HG02571 (cell line): ENCODE measurements around the gene KCNT1.

ENCODE experiments used
- ATAC-seq: cut with Tn5 transposase; IDR thresholded peaks from one replicate; pipeline ENCODE4 v1.9.1; 2021; ENCODE audit warnings: mild to moderate bottlenecking, moderate library complexity; ENCODE audit not compliant: unreplicated experiment

Gene KCNT1

DNA sequence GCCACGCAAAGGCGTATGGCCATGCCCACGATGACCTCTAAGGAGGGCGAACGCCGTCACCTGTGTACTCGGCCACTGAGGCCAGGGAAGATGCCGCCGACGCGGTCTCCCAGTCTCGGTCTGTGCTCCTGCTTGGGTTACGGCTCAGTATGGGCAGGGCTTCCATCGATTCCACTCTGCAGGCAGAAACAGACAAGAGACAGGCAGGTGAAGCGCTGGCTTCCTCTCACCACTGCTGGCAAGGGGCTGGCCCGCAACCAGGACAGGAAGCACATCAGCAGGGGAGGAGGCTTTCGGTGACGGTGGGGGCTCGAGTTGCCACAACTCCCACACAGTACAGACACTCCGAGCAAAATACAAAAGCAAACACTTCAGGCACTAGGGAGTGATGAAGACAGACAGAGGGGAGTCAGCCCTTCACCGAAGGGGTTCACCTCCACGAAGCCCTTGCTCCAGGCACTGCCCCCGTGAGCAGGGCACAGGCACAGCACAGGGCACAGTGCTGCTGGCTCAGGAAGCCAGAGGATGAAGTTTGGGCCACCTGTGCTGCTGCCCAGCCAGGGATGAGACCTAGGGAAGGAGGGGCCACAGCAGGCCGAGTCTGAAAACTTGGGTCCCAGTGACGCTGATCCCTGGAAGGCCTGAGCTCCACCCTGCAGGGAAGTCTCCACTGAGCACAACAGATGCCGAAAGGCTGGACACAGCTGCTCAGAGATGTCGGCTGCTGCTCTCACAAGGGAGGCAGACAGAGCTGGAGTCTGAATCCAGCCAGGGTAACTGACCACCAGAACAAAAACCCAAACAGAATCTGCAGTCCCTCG is 114.1 kb downstream of the KCNT1 start:
- ATAC-seq, result no peak

DNA sequence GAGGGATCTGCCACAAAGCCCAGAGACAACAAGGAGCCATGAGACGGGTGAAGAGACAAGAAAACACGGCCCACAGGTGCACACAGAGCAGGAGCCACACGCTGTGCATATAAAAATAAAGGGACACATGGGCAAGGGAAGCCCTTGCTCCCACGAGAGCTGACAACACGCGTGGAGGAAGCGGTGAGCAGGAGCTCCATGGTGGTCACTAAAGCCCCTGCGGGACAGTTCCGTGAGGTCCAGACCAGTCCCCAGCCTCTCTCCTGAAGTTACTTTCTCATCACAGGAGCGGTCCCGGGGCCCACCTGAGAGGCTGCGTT is 114.6 kb downstream of the KCNT1 start:
- ATAC-seq, result no peak

DNA sequence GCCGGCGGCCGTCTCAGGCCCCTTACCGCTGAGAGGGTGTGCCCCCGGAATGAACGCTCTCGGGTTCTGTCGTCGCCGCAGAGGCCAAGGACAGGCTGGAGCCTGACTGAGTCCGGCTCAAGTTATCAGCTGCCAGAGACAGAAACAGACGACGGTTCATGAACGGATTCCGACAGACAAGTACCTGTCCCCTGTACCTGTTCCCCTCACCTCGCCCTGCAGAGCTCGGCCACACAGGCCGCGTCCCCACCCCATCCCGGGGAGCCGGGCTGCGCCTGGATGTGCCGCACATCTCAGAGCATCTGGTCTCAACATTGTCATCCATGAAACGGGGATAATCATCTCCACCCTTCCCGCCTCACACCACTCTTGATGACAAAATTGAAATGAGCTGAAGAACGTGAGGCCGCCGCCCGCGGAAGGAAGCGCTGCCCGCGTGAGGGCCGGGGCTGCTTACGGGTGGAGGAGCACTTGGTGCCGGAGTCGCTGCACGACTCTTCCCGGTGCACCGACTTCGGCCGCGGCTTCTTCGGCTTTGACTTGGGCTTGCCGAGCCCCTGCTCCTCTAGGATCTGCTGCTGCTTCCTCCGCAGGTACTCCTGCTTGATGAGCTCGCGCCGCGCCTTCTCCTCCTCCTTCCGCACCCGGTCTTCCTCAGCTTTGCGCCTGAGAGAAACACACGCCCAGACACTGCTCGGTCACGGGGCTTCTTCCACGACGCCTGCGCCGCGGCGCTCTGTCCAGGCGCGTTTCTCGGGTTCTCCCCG is 116.1 kb downstream of the KCNT1 start:
- no peak for ATAC-seq

DNA sequence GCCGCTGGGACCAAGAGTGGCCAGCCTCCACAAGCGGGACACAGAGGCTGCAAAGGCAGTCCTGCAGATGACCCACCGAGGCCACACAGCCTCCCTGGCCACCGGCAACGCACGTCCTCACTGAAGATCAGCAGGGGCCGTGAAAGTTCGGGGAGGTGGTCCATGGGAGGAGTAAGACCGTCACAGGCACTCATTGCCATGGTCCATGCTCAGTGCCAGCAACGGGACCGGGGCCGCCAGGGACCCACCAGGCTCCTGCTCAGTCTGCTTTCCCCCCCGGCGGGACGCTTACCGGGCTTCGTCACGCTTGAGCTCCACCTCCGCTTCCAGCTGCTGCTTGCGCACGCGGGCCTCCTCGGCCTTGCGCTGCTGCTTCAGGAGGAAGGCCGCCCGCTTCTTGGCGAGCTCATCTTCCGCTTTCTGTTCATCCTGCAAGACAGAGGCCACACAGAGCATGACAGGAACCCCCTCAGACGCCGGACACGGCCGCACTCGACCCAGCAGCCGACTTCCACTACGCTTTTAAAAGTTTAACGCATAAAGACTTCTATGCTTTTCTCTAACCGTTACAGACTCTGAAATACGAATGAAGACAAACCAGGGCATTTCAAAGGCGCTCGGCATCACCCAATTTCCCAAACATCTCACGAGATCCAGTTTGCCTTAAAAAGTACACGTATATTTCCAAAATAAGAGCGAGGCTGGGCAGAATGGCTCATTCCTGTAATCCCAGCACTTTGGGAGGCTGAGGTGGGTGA is 116.9 kb downstream of the KCNT1 start:
- no peak for ATAC-seq

DNA sequence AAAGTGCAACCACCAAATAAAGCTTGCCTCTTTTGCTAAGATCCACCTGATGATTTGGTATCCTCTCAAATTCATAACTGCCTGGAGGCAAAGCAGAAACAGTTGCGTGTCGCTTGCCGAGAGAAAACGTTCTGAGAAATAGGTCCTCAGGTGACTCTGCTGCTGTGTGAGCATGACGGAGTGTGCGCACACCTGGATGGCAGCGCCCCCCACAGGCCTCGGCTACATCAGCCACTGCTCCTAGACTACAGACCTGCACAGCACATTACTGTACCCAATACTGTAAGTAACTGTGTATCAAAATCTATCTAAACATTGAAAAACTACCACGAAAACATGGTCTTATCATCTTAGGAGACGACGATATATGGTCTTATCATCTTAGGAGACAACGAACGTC is 117.9 kb downstream of the KCNT1 start:
- no peak for ATAC-seq

DNA sequence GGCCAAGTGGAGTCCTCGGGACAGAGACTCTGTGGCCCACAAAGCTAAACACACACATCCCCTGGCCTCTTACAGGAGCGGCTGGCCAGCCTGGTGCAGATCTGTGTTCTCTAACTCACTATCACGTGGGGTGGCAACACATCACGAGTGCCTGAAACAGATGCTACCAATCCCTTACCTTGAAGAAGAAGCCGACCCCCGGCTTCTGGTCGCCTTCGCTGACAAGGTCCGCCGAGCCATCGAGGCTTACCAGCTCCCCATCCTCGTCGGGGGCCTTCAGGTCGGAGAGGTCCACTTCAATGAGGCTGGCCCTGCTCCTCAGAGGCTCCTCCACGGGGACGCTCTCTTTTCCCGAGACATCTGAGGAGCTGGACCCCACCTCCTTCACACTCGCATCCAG is 118.7 kb downstream of the KCNT1 start:
- no peak for ATAC-seq

DNA sequence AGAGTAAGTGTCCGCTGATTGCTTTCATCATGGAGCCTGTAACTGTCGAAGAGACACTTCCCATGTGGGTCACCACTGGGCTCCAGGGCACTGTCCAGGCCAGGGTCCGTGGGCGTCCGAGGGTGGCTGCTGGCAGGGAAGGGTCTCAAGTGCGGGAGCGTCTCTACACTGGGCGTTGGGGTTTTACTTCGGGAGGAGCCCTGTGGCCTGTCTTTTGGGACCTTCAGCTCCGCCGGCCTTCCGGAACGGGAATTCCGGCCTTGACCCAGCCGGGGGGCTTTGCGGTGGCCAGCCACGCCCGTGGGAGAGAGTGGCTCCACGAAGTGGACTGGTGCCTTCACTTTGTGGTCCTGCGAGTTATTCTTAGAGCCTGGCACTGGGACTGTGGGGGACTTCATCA is 119.1 kb downstream of the KCNT1 start:
- no peak for ATAC-seq

DNA sequence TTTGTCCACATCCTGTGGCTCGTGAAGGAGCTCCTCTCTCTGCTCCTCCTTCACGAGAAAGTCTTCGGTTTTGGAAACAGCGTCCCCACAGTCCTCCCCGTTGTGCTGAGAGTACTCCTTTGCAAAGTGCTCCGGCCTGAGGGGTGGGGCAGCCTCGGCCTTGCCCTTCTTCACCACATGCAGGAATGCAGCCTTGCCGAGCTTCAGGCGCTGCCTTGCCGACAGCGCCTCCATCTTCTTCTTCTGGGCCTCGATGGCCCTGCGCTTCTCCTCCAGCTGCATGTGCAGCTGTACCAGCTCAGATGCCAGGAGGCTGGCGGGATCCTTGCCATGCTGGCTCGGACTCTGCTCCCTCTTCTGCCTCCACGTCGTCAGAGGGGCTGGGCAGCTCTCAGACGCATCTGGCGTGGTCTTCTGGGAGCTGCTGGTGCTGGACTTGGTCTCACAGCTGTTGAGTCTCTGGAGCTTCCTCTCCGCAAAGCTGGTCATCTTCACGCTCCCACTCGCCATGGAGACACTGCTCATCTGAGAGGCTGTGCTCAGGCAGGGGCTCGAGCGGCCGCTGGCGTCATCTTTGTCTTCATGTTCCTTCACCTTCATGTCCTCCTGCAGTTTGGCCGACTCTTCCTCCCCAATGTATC is 119.9 kb downstream of the KCNT1 start:
- no peak for ATAC-seq

DNA sequence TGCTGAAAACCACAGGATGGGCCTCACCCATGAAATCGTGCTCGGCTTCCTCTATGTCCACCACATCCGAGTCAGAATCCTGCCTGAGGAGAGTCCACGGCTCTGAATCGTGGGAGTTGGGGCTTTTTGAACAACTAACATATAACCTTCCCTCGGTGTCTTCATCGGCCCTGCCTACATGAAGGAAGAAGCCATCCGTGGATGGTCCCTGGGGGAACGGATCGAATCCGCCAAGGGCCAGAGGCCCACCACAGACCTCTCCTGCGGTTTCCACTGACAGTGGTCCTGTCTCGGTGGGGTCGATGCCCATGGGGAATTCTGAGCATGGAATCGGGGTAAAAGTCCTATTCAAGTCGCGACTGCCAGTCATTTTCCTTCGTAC is 120.4 kb downstream of the KCNT1 start:
- no peak for ATAC-seq

DNA sequence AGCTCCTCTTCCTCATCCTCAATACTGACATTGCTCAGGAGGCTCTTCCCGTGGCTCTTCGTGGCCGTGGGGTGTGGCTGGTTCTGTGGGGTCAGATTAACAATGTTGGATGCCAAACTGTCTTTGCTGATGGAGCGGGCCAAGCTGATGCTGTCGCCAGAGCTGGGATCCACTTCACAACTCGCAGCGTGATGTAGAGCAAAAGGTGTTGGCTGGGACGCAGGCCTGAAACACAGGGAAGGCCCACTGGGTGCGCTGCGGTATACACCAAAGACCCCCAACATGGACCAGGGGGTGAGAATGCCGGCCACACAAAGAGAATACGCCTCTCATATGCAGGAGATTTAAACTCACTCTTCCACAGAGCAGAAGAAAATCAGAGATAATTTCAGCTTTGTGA is 121.1 kb downstream of the KCNT1 start:
- no peak for ATAC-seq

DNA sequence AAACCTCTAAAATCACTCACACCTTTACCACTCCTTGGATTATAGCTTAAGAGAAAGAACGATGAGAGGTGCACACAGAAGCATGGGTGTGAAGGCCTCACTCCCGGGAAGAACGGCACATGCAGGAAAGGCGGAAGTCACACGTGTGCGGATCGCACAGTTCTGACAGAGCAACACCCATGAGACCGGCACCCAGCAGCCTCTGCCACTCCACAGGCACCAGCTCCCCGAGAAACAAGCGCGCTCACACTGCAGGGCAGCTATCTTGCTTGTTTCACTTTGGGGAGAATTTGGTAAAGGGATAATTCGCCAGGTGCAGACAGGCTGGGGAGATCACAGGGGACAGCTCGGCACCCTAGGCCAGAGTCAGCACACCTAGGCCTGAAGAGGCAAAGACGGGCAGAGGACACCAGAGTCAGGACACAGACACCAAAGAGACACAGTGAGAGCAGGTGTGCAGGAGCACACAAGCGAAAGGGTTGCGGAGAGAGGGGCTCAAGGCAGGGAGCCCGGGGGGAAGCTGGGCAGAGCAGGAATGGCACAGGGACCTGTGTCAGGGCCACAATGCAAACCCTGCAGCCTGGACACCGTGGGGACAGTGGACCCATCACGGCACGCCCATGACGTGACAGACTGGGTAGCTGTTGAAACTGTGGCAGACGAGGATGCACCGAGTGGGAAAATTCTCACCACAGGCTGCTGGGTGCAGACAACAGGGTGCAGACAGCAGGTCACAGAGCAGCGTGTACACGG is 123.6 kb downstream of the KCNT1 start:
- no peak for ATAC-seq

DNA sequence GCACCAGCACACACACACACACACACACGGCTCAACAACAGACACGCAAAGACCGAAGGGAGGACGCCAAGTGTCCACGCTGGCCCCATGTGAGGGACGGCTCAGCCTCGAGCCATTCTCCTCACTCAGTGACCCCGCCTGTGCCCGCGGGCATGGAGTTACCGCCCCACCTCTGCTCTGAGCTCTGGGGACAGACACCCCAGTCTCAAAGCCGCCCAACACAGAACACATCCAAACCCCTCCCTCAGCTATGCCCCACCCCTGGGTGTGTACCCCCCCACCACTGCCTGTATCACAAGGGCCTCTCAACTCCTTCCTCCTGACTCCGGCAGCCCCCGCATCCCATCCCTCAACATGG is 124.2 kb downstream of the KCNT1 start:
- ATAC-seq, result no peak

DNA sequence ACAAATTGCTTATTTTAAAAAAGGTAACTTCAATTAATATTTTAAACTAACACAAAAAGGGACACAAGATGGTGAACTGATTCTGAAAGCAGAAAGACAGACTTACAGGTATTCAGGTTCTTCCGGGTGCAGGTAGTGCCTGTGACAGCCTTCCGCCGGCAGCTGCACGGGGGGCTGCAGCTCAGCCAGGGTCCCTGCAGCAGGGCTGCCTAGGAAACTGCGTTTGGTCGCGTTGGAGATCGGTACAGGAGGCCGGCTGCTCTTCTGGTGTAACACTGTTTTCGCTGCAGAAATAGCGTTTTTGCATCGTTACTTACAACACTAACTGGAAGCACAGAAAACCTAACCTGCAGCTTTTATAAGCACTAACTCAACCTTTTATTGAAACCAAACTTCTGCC is 125.3 kb downstream of the KCNT1 start:
- no peak for ATAC-seq

DNA sequence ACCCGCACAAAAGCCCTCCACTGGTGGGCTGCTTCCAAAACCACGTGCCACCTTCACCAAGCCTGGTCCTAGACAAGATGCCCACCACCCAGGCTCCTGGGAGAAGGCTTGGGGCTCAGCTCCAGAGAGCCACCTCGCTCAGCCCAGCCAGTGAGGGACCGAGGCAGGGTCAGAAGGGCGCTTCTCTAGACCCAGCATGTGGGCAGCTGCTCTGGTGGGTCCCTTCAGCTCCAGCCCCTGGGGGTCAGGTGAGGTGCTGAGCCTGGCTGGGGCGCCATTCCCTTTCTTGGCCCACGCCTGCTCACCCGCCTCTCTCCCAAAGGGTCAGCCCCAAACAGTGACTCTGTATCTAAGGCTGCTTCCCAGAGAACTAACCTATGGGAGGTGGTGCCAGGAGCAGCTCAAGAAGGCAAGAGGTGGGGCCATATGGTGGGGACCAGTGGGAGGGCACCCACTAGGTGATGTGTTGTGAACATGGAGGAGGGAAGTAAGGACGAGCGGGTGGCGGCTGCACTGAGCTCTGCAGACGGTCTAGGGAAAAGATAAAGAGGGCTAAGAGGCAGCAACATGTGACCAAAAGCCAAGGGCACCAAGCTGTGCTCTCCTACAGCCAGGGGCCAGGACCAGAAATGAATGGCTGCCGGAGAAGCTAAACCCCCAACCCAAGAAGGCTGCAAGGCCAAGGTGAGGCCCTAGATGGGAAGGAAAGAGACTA is 126.0 kb downstream of the KCNT1 start:
- no peak for ATAC-seq

DNA sequence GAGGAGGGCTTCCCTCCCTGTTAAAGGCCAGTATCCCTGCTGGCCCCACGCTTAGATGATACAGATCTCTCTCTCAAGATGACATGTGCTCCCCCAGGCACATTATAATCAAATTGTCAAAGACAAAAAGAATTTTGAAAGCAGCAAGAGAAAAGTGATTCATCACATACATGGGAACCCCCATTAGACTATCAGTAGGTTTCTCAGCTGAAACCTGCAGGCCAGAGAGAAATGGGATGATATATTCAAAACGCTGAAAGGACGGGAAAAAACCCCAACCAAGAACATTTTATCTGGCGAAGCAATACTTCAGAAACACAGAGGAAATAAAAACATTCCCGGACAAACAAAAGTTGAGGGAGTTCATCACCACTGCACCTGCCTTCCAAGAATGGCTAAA is 126.7 kb downstream of the KCNT1 start:
- no peak for ATAC-seq

DNA sequence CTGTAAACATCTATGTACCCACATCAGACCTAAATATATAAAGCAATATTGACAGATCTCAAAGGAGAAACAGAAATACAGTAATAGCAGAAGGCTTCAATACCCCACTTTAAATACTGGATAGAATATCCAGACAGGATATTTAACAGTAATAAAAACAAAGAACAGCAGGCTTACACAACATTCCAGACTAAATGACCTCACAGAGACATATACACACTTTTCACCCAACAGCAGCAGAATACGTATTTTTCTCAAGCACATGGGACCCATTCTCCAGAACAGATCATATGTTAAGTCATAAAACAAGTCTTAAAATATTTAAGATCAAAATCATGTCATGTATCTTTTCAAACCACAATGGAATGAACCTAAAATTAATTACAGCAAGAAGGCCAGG is 128.5 kb downstream of the KCNT1 start:
- no peak for ATAC-seq

DNA sequence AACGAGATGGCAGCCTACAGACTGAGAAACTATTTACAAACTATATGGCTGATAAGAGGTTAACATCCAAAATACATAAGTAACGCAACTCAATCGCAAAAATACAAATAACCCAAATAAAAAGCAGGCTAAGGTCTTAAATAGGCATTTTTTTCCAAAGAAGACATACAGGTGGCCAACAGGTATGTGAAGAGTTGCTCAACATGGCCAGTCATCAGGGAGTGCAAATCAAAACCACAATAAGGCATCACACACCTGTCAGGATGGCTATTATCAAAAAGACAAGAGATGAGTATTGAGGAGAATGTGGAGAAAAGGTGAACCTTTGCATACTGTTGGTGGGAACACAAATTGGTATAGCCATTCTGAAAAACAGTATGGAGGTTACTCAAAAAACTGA is 131.9 kb downstream of the KCNT1 start:
- ATAC-seq, result no peak

DNA sequence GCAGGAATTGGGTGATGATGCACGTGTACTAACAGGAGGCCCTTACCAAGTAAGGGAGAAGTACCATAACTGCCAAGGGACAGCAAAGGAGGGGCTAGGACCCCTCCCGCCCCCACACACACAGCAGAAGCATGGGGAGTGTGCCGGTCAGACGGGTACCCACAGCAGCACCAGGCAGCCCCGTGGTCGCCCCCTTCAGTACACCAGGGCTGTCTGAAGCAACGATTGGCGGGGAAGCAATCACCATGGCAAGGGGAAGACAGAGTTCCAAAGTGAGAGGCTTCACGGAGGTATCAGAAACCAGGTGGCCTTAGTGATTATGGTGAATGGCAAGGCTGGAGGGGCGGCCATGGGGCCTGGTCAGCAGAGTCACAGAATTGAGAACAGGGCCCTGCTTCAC is 133.1 kb downstream of the KCNT1 start:
- ATAC-seq, result no peak

DNA sequence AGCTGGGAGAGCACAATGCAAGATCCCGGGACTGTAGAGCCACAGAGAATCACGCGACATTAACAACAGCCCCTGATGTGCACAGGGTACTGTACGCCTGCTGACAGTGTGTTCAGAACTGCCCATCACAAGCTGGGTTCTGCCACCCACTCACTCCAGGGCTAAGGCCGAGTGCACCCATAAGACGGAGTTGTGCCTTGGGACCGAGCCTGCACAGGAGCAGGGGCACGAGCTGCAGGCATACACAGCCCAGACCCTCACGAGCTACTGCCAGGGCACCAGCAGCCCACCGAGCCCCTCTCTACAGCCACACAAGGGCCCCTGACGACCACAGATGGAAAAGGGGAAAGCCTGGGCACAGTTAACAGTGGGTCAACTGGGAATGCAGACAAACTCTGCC is 137.5 kb downstream of the KCNT1 start:
- no peak for ATAC-seq

DNA sequence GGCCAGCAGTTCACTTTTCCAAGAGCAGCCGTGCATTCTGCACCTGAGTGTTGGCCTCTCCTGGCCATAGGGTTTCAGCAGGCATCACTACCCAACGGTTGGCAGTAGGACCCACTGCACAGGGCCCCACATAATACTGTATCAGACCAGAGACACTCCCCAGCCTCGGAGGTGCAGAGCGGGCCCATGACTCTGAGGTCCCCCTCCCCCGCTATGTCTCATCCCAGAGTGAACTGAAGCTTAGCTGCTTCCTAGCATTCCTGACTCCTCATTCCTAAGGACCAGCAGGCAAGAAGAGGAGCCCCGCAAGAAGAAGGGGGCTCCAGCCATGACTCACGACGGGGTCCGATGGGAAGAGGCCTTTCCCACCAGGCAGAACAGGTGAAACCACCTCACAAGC is 138.1 kb downstream of the KCNT1 start:
- no peak for ATAC-seq
